Amygdala (tissue), 56 donors: ENCODE results near the gene SAG.

Experiments
- DNase-seq, 56 donors: peaks; one replicate each; lab custom pipeline; 2025; lab: John Stamatoyannopoulos, UW

The SAG gene

DNA sequence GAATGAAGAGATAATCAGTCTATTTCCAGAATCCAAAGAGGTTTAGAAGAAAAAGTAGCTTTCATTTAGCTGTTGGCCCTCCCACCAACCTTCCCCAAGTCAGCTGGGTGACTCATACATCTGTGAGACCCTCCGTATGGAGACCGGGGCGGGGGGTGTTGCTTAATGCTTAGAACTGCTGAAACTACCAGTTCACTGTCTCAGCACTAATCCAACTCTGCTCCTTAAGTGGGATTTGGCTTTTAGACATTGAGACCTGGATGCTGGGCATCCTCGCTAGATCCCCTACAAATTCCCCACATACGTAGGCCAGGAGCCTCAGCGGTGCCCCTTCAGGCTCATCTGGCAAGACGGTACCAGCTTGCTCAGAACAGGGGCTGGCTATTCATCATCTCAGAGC, at the start of gene SAG:
Gene SAG, plus strand, starts transcription at position 252 of the 400 bp plus-strand sequence. CDS start 1,374 bp downstream, outside the sequence.
- no peak for DNase-seq

DNA sequence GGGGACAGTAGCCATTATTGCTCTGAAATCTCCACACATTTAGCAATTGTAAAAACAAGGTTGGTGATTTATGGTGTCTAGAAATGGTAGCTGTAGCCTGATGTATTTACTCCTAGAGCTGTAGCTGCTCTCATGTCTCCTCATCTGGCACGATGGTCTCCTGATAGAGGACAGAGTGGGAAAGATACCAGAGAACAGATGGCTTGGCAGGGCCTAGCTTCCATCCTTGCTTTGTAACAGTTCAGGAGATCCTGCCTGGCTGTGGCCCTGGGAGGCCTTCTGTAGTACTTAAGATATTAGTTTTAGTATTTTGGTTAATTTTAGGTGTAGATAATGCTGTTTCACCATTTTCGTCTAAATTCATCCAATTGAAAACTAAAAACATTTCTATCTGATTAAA, 49.4 kb upstream of the SAG start:
- no peak for DNase-seq

DNA sequence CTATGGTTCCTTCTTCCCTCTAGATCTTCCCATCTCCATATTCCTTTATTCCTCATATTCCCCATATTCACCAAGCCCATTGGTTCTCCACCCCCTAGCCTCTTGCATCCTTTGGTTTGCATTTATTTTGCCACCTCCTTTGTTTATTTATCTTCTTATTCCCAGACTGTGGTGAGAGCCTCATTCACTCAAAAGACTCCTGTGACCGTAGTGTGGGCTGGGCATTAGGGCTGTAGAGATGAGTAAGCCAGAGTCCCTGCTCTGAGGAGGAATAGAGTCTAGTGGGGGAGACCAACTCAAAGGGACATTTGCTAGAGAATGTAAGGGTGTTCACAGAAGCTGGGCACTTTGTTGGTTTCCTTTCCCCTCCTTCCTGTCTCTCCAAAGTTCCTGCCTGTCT, 47.9 kb upstream of the SAG start:
- DNase-seq: no peak

DNA sequence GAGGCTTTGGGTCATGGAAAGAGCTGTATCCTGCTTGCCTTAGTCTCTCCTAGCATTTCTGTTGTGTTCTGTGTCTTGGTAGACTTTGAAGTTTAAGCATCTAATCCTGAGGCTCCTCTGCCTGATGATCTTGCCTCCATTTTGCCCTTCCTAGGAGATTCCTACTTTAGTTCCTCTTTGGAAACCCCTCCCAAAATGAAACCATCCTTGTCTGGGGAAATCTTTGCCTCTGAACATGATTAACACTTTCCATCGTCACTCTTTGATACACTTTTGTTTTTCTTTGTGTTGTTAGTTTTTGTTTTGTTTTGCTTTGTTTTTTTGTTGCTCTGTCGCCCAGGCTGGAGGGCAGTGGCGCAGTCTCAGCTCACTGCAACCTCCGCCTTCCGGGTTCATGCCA, 47.0 kb upstream of the SAG start:
- DNase-seq: no peak

DNA sequence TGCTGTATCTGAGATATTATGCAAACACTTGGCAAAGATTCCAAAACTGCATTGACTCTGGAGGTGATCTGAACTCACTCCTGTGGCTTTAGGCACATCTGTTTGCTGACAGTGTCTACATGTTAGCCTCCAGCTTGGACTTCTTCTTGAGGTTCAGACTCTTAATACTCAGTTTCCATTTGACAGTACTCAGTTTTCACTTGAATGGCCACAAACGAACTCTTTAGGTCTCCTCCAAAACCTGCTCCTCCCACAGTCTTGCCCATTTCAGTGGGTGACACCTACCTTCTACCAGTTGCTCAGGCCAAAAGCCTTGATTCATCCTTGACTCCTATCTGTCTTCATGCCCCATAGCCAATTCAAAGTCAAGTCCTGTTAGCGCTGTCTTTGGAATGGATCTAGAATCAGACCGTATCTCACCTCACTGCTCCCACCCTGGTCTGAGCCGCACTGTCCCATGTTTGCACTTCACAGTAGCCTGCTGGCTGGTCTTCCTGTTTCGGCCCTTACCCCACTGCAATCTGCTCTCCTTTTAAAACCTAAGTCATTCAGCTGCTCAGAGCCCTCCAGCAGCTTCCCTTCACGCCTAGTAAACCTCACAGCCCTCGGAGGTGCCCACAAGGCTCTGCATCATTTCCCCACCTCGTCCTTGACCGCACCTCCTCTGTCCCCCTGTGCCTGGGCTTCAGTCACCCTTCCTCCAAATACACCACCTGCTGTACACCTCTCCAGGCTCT, 45.6 kb upstream of the SAG start:
- DNase-seq: no peak

DNA sequence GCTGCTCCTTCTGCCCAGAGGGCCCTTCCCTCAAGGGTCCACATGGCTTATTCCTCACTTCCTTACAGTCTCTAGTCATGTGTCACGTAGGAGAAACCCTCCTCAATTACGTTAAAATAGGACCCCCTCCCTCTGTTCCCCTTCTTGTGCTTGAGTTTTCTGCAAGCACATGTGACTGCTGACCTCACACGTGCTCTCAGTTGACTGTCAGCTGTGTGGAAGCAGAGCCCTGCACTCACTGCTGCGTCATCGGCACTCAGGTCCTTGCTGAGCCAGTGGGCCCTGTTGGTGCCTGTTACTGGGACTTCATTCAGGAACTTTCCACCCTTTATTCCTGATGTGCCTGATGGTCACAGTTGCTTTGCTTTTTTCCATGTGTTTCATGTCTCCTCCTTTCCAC, 45.1 kb upstream of the SAG start:
- DNase-seq: no peak

DNA sequence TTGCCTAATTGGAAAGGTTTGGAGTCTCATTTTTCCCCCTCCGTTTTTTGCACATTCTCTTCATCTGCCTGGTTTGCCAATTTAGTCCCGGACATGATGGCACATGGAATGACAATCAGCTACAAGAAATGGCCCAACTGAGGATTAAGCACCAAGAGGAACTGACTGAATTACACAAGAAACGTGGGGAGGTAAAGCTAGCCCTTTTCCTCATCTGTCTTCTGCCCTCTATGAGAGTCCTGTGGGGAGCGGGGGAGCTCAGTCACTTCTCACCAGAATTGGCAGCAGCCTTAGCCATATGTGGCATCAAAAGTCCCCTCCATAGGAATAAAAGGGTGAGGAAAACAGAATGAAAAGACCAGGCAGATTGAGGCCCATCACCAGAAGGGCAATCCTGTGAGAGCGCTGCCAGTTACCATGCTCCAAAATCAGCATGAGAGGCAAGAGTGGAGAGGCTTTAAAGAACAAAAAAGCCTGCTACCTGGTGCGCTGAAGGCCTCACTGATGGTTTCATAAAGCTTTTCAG, 44.5 kb upstream of the SAG start:
- no peak for DNase-seq

DNA sequence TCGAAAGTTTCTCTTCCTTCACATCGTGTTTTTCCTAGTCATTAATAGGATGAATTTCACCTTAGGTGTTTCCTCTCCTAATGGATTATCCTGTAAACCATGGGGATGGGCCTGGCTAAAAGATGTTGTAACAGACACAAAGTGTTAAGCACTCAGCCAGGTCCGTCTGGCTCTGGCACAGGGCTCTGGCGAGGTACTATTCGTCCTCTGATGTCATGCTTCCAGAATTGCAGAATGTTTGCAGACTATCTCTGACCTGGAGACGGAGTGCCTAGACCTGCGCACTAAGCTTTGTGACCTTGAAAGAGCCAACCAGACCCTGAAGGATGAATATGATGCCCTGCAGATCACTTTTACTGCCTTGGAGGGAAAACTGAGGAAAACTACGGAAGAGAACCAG, 42.9 kb upstream of the SAG start:
- no peak for DNase-seq

DNA sequence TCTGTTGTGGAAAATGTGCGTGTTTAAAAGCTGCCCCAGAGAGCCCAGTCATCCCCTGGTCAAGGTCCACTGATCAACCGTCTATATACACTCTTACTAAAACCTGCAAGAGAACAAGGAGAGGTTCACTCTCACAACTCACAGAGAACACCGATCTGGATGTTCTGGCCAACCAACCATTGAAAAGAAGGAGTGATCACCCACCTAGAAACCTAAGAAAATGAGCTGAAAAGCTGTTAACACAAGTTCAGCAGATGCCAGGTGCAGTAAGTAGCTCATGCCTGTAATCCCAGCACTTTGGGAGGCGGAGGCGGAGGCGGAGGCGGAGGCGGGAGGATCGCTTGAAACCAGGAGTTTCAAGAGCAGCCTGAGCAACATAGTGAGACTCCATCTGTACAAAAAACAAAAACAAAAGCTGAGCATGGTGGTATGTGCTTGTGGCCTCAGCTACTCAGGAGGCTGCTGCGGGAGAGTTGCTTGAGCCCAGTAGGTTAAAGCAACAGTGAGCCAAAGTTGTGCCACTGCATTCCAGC, 41.7 kb upstream of the SAG start:
- DNase-seq: peak in 15 of 56 donors; percentile 4 to 55 (median 19)

DNA sequence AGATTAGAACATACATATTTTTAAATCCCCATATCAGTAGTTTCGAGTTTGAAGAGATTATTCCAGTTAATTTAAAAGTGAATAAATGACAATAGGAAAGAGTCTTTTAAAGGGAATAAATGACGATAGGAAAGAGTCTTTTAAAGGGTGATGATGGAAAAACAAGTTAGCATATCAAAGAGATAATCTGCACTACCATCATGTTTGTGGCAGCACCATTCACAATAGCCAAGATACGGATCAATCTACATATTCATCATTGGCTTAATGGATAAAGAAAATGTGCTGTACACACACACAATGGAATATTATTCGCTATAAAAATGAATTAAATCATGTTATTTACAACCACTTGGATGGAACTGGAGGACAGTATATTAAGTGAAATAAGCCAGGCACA, 41.1 kb upstream of the SAG start:
- no peak for DNase-seq

DNA sequence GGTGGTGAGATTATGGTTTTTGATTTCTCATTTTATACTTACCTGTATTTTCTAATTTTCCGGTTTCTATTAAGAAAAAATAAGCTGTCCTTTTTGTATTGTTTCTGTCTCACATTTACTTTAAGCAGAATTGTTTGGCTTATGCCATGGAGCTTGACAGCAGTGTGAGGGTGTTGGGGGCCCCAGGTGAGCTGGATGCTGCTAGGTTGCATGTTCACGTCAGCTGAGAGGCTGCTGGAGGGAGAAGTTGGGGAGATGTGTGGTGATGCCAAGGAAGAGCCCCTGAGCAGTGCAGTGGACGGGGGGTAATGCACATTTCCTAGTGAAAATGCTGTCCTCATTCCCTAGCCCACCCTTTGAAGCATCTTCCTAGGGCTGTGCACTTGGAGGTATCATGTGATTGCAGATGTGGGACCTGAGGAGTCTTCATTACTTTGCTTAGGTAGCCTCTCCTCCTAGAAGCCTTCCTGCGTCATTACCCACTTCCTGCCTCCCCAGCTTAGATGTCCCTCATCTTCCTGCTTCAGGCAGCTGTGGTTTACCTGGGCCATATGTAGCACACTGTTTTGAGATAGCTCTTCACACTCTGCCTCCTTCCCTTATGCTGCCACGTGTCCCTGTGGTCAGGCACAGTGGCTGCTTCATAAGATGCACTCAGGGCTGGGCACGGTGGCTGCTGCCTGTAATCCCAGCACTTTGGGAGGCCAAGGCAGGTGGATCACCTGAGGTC, 39.9 kb upstream of the SAG start:
- DNase-seq: no peak

DNA sequence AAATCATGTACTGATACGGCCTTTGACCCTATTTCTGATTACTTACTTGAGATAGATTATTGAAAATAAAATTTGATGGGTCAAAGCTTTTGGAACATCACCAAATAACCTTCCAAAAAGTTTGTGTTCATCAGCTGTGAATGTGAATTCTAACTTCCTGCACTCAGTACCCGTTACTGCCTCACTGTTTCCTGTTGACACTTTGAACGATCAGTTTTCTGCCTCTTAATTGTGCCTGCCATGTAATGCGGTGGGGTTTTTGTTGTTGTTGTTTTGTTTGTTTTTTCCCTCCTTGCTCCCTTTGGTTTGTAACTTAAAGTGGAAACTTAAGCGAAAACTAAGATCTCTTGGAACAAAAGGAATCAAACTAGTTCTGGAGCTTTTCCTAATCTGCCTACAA, 37.2 kb upstream of the SAG start:
- DNase-seq: no peak

DNA sequence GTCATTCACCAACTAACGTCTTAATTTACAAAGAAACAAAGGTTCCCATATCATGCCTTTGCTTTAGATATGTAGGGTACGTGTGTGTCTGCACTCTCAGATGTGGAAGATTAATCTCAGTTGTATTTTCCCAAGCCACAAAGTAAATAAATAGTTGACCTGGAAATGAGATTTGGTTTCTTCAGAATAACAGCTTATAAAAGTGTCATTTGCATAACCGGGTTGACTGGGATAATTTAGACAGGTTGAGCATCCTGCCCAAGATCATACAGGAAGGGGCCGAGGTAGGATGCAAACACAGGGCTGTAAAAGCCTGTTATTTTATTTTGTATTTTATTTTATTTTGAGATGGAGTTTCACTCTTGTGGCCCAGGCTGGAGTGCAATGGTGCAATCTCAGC, 36.7 kb upstream of the SAG start:
- DNase-seq: no peak

DNA sequence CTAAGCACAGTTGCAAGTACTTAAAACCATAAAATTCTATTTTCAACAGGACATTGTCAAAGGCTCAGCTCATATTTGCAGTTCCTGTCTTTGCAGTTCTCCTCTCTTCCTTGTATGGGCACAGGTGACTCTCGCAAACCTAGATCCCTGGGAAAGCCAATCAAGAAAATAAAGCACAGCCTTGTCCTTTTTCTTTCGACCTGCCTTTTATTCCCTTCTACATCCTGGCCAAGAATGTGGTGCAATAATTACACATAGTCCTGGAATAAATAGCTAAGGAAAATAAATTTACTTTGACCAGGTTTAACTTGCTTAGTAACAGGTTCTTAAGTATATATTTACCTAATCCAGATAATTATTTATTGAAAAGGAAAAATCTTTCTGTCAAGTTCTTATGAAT, 35.9 kb upstream of the SAG start:
- DNase-seq: no peak

DNA sequence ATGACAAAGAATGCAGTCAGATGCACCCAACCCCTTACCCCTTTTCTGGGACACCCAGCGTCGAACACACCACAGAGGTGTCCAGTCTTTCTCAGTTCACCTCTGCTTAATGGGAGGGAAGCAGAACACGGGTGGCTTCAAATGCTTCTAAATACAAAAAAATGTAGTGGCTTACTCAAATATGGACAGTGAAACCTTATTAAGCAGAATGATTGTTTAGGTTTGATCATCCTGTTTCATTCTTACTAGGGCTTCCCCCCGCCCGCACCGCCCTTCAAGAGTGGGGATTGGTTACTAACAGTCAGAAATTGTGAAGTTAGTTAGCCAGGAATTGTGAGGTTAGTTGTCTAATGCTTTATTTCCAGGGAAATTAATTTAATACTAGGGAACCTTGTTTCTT, 34.5 kb upstream of the SAG start:
- no peak for DNase-seq

DNA sequence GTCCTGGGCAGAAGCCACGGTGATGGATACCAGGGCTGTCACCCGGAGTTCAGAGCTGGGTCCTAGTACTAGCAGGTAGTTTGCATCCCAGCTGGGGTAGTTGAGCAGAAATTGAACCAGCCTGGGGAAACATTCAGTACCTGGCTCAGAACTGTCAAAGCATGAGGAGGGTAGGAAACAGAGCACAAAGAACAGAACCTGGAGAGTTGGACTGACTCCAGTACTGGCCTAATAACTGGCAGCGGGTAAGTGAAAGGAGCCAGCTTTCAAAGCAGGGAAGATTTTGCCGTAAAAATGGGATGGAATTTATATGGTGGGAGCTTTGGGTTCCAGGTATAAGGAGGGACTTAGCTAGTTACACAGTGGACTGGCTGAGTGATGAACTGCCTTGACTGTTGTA, 32.4 kb upstream of the SAG start:
- no peak for DNase-seq

DNA sequence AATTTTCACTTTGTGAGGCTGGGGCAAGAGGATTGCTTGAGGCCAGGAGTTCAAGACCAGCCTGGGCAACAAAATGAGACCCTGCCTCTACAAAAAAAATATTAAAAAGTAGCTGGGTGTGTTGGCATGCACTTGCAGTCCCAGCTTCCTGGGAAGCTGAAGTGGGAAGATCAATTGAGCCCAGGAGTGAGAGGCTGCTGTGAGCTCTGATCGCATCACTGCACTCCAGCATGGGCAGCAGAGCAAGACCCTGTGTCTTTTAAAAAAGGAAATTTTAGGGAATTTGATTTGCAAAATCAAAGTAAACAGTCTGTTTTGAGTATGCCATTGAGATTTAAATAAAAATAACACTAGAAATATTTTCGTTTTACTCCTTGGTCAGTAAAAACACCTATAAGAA, 28.7 kb upstream of the SAG start:
- no peak for DNase-seq

DNA sequence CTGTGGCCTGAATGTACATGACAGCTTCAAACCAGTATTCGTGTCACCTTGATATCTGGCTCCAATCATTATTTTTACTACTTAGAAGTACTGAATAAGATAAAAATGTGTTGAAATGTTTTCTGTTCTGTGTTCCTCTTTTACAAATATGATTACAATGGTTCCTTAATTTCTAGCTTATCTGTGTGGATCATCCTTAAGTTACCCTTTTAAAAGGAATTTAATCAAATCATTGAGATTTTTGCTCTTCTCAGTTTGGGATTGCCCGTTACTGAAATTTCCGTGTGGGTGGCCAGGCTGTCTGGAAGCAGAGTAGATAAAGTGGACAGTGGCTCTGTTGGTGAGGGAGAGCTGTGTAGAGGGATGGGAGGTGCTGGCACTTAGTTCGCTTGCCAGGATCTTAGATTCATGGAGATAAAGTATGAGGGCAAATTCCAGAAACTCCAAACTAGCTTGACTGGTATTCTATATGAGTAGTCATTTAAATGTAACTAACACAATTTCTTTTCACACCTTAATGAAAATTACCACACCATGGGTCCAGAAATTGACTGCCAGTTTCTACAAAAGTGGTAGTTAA, 27.4 kb upstream of the SAG start:
- DNase-seq: no peak

DNA sequence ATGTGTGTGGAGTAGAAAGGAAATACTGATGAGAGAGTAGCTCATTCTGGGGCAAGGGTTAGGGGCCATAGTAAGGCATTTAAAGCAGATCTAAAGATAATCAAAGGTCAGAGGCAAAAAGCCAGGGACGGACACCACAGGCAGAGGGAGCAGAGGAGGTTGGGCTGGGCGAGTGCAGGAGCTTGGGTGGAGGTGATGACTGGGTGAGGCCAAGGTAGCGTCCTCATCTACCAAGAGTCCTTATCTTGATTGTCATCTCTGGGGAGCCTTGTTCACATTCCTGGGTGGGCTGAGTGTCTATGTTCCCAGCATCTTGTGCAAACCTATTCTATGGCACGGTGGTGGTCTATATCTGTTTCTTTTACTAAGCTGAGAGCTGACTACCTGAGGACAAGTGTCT, 26.1 kb upstream of the SAG start:
- DNase-seq: no peak

DNA sequence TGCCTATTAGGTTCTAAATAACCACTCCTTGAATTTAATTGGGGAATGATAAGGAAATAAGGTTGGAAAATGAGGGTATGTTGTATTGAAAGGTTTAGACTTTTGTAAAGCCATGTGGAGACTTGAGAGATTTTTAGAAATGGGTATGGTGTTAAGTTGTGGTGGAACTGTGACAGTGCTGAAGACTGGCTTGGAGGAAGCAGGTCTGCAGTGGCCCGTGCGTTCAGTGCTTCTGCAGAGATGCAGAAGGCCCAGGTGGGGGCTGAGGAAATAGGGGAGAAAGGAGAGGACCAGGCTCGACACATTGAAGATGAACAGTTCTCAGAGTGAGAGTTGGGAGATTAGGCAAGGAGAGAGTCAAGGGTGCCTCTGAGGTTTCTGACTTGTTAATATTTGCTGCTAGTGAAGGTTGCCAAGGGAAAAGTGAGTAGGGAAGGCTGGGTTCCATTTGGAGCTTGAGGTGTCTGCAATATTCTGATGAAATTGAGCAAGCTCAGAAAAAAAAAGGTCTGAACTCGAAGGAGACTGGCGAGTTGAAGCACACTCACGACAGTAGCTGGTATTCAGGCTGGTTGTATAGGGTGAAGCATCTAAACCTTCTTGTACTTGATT, 25.5 kb upstream of the SAG start:
- DNase-seq: no peak

DNA sequence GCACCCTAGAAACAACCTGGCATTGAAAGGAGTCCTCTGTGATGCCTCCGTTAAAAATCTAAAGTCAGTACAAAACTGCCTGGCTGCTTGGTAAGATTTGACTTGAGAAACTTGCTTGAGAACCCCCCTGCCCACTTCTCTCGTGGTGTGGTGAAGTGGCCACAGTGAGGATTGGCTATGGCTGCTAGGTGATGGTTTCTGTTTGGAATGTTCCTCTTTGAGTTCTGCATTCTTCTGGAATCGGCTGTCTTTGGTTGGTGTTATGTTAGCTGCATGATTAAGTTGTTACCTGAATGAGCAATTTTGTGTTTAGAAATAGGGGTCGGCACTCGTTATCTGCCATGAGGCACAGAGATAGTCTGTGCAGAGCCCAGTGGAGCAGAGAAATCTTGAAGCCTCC, 21.7 kb upstream of the SAG start:
- no peak for DNase-seq
